Vagina (tissue), 2 donors: ENCODE data around the gene ZBTB16.

Experiments
- CTCF ChIP-seq, 3 experiments: fragments of 450-650 bp in 2 of 3; fragments of 200-600 bp in 1 of 3; sonication (generic) in 1 of 3; IDR thresholded peaks; one replicate each; pipeline ENCODE4 v1.5.1; 2017 to 2019; ENCODE audit warnings: antibody characterized with exemption in 3 of 3, mild to moderate bottlenecking in 2 of 3, moderate library complexity in 2 of 3
- POLR2AphosphoS5 ChIP-seq, 2 donors: sonication (generic); formaldehyde crosslinking; IDR thresholded peaks; one replicate each; pipeline ENCODE4 v1.9.0; 2017; ENCODE audit warnings: antibody characterized with exemption in 2 of 2, mild to moderate bottlenecking in 2 of 2, low read depth in 1 of 2; ENCODE audit not compliant: insufficient read depth in 1 of 2

GRCh38 chr11:114124601-114125144, 65.2 kb downstream of the ZBTB16 start:
- TF ChIP-seq POLR2AphosphoS5 (IDR thresholded peaks at IDR 0.05; ENCODE audit: insufficient read depth in 1 of 2, low read depth in 1 of 2) (no peak), CTCF (IDR thresholded peaks at IDR 0.05) (no peak)
